VCaP (cell line): ENCODE measurements around the gene DLK1.

ENCODE experiments used
- H3K27ac ChIP-seq: fragments of 450-650 bp; 2 replicates; pipeline ENCODE4 v1.5.1; 2017
- TF ChIP-seq, protein P1 (sequence below): fragments of 450-650 bp; conservative IDR thresholded peaks from 2 replicates; pipeline ENCODE4 v1.5.1; 2017; ENCODE audit warnings: mild to moderate bottlenecking, moderate library complexity

DLK1 gene

DNA sequence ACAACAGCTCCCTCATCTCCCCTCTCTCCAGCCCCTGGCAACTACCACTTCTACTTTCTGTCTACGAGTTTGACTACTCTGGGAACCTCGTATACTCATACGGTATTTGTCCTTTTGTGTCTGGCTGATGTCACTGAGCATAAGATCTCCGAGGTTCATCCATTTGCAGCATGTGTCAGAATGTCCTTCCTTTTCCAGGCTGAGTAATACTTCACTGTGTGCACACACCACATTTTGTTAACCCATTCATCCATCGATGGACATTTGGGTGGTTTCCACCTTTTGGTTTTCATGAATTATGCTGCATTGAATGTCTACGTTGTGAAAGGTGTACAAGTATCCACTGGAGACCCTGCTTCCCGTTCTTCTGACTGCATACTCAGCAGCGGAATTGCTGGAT lies 24.1 kb upstream of the DLK1 start:
- TF ChIP-seq, protein P1, sequence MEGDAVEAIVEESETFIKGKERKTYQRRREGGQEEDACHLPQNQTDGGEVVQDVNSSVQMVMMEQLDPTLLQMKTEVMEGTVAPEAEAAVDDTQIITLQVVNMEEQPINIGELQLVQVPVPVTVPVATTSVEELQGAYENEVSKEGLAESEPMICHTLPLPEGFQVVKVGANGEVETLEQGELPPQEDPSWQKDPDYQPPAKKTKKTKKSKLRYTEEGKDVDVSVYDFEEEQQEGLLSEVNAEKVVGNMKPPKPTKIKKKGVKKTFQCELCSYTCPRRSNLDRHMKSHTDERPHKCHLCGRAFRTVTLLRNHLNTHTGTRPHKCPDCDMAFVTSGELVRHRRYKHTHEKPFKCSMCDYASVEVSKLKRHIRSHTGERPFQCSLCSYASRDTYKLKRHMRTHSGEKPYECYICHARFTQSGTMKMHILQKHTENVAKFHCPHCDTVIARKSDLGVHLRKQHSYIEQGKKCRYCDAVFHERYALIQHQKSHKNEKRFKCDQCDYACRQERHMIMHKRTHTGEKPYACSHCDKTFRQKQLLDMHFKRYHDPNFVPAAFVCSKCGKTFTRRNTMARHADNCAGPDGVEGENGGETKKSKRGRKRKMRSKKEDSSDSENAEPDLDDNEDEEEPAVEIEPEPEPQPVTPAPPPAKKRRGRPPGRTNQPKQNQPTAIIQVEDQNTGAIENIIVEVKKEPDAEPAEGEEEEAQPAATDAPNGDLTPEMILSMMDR: no peak
- no peak overlapping the region for H3K27ac ChIP-seq

DNA sequence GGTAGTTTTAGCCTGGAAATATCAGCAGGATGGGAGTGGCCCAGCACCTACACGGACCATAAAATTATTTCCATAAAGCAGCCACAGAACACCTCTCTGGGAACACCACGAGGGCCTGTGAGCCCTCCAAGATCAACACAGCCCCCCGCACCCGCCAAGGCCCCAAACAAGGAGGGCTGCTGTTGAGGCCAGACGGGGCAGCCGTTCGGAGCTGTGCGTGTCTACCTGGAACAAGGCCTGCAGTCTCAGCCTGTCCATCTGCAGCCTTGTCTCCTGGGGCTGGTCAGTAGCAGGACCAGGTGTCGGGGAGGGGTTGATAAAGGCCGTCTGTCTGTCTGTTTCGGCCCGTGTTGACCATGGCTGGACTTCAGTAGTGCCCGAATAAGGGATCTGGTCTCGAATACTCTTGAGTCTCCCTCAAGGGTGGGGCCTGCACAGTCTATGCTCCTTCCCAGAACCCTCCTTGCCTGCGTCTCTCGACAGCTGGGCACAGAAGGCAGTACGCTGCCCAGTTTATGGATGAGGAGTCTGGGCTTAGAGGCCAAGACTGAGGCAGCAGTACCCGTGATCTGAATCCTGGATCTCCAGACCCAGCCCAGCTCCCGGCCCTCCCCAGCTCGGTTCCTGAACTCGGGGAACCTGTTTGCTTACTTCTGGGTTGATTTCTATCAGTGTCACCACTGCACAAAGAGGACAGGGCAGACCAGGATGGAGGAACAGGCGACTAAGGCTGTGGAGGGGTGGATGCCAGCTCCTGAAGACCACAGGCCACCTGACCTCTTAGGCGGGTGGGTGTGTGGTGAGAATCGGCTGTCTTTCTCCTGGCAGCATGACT lies 23.1 kb upstream of the DLK1 start:
- H3K27ac ChIP-seq: peak overlapping the region; percentile 33; the same call in 1 of the 2 replicates
- TF ChIP-seq, protein P1: no peak

DNA sequence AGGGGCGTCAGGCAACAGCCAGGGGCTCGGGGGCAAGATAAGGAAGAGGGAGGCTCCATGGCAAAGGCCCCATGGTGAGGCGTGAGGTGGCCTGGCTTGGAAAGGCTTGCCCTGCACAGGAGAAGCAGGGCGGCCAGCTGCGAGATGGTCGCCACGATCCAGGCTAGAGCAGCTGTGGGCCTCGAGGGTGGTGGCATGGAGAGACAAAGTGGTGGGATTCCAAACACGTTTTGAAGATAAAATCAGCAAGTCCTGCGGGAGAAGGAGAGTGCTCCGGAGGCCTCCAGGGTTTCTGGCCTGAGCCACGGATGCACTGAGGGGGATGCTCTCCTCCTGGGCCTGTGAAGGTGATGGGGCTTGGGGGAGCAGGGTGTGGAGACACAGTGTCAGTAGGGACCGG lies 20.5 kb upstream of the DLK1 start:
- no peak overlapping the region for H3K27ac ChIP-seq
- TF ChIP-seq, protein P1: no peak

DNA sequence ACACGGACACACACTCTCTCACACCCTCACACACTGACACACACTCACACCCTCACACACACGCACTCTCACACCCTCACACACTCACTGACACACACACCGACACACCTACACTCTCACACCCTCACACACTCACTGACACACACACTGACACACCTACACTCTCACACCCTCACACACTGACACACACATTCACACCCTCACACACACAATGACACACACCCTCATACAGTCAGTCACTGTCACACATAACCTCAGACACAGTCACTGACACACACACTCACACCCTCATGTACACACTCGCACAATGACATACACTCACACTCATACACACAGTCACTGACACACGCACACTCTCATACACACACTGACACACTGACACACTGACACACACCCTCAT lies 19.8 kb upstream of the DLK1 start:
- H3K27ac ChIP-seq: no peak overlapping the region

DNA sequence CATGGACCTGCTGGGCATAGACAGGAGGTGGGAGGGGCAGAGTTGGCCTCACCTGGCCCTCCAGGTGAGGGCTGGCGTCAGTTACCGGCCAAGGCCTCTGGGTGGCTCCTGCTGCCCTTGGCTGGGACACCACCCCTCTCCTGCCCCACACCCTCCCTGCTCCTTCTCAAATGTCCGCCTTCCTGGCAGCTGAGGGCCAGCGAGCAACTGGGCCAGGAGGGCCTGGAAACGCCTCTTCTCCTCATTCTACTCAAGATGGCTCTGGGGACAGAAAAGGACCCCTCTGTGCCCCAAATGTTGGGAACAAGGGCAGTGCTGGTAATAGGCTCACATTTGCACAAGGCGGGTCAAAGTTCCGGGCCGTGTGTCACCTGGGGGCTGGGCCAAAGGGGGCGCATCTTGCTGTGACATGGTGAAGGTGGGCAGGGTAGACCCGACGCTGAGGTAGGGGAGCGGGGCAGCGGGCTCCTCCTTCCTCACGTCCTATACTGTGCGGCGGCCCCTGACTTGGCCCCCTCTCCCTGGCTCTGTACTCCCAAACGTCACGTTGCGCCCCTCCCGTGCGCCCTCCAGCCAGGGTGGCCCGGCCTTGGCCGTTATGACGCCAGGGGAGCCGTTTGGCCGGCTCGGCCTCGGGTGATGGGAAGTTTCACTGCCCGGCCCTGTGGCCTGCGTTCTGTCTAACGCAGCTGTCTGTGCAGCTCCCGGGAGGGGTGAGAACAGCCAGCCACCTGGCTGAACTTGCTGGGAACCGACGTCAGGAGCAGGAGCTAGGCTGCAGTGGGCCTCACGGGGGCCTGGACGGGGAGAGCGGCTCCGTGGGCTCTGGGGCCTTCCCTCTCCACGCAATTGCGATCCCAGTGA lies 18.0 kb upstream of the DLK1 start:
- no peak overlapping the region for H3K27ac ChIP-seq
- TF ChIP-seq, protein P1: peak; percentile 76

More for the DNA sequence above, 19.8 kb upstream of the DLK1 start:
- TF ChIP-seq, protein P1: no peak

DNA sequence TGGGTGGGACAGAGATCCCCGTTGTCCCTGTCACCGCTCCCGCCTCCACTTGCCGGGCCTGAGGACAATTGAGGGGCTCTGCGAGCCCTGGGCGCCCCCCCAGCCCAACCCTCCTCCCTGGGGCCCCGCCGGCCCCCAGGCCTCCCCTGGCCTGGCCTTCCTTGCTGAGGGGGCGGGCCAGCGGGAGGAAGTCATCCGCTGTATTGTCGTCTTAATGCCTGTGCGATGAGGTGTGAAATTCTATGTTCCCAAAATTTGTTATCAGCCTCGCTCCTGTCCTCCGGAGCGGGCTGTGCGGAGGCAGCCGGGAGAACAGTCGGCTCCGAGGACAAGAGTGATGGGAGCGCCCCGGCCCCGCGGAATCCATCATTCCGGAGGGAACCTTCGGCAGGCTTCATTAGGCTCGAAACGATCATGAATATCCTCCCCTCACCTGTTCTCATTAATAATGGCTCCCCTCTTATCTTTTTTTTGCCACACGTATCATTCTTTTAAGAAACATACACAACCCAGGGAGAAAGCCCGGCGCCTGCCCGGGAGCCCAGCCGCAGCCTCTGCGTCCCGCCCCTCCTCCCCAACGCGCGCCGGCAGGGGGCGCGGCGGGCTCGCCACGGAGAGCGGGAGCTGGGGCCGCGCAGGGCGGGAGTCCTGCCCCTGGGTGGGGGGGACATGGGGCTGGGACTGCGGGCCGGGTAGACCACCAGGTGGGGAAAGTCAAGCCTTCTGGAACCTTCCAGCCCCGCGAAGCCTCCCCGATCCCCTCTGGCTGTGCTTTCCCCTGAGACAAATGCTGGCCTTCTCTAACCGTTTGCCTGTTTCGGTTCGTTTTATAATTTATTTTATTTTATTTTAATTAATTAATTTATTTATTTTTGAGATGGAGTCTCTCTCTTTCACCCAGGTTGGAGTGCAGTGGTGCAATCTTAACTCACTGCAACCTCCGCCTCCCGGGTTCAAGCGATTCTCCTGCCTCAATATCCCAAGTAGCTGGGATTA lies 17.1 kb upstream of the DLK1 start:
- no peak overlapping the region for H3K27ac ChIP-seq
- TF ChIP-seq, protein P1: no peak
